ENCODE data around the gene MTM1. TPM values are rescaled to one million over a fixed set of nuclear protein-coding genes. Genes with fewer than 3 reads are reported as not detected.

The MTM1 gene
- total RNA-seq, 1 experiment from 2014 or later, result 4.3 TPM

DNA sequence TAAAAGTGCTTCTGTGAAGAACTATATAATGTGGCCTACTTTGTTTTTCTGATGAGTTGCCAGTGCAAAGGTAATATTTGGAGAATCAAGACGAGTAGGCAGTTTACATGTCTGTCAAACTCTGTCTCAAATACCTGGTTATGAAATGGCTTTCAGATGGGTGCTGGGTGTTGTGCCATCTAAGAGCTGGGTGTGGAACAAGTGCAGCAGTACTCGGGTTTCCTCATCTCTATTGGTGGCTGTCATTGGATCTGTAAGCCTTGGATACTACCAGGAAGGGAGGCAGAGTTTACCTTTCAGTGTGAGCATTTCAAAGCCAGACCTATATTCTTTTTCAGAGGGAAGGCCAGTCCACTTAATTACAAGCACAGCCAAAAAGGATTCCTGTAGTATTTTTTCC lies 37.2 kb downstream of the MTM1 start:
- no peak for DNase-seq (ENCODE audit: low read depth)

DNA sequence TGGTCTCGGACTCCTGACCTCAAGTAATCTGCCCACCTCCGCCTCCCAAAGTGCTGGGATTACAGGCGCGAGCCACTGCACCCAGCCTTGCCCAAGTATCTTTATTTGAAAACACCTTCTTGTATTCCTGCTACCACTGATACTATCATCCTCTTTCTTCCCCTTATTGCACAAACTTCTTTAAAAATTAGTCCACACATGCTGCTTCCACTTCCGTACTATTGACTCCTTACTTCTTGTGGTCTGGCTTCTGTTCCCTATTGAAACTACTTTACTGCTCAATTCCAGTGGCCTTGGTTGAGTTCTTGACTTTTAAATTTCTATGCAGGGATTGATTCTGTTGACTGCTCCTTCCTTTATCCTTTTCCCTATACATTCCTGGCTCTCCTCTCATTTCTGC lies 38.8 kb downstream of the MTM1 start:
- DNase-seq (ENCODE audit: low read depth), result no peak

DNA sequence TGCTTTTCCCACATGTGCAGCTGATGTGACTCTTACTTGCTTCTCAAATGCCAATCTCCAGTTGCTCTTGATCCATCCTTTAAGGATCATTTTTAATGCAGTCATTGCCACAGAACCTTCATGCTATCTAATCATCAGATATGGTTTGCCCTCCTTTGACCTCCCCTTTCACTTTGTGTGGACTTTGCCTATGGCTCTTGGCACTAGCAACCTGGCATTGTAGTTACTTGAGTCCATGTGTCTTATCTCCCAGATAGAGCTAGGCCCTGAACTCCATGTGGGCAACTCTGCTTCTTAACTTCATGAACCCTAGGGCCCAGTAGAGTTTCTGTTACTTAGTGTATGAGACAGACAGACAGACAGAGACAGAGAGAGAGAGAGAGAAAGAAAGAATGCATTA lies 41.6 kb downstream of the MTM1 start:
- no peak for DNase-seq (ENCODE audit: low read depth)

DNA sequence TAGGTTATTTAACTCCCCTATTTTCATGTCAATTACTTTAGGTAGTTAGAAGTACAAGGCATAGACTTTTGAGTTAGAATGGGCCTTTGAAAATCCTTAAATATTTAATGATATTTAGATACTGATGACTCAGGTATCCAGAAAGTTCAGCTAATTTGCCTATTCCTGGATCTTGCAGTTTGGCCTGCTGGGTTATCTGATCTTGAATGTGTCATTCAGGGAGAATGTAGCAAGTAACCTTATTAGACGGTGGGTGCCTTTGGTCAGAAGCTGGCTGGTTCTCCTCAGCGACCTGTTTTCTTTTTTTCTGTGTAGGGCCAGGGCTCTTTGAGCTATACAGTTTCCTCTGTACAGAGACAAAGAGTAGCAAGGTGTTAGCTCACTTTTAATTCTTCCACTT lies 42.0 kb downstream of the MTM1 start:
- DNase-seq (ENCODE audit: low read depth), result no peak

DNA sequence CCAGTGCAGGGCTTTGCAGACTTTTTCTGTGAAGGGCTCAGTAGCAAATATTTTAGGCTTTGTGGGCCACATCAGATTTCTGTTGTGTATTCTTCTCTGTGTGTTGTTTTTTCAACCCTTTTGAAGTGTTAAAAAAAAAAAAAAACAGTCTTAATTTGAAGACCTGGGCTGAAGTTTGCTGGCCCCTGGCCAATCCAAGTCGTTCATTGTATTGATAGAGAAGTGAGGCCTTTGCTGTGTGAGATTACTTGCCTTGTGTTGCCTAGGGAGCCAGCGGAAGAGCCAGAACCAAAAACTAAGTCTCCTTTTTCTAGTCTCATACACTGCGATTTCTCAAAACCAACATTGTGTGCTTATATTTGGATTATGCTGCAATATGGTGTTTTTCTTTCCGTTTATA lies 46.9 kb downstream of the MTM1 start:
- no peak for DNase-seq (ENCODE audit: low read depth)

DNA sequence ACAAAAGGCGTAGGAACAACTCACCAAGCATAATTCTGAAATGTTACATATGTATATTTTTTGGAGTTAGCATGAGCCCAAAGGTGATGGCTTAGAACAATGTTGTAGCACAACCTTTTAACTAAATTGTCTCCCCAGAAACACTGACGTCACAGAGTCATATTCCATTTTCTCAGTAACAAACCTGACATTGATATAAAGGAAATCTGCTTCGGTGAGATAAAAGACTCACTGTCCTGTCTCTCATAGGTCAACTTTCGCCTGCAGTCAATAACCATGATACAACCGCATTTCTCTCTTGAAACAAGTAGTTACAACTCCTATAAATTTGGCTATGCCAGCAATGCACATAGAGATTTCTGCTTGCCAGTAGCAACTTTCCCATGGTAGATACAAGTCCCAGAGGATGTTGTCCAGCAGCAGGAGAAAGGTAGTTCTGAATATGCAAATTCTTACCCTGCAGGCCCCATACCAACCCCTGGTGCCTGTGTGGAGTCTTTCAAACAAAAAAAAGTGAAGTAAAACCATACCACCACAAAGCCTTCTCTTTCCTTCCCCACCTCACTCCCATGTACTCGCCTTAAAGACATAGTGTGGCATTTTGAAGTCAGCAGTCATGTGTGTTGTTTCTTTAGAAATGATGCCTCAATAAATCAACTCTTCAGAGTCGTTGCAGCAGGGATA lies 47.9 kb downstream of the MTM1 start:
- no peak for DNase-seq (ENCODE audit: low read depth)

DNA sequence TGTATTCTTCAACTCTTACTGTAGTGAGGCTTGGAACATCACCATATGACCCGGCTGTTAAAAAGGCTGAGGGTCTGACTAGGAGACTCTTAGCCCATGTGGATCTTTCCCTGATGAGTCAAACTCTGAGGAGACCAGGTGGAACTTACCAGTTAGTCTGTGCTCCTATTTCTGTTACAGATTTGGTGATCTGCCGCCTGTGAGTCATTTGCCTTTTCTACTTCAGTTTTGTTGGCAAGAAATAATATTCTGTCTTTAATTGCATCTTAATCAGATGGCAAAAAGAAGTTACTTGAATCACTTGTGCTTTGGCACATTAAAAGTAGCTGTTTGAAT lies 48.4 kb downstream of the MTM1 start:
- DNase-seq (ENCODE audit: low read depth), result no peak

DNA sequence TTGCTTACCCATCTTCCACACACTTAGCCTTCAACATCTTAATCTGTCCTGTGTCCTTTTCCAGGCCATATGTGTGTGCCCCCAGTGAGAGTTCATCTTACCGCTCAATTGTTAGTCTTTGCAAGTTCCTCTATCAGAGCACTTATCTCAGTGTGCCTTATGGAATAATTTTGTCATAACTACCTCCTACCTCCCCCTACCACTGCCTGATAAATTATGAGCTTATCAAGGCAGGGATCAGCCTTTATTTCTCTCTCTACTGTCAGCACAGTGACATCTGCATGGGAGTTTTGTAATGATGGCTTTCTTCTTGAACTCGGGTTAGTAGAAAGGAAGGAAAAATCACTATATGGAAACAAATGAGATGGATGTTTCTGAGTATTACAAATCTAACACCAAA lies 53.2 kb downstream of the MTM1 start:
- no peak for DNase-seq (ENCODE audit: low read depth)

DNA sequence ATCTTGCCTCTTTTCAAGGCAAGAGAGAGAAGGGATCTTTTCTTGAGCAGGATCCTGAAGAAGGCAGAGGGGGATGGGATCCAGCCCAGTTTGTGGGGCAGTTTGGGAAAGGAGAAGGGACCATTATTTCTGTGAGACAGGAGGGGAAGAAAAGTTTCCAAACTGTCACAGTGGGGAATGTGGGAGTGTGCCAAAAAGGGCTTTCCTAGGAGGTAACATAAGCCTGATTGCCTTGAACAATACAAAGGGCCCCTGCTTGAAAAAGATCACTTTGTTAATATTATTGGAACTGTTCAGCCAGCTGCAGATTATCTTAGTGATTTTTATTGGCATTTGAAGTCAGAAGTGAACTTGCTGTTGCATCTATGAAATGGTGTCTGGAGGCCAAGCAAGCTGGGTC lies 55.2 kb downstream of the MTM1 start:
- no peak for DNase-seq (ENCODE audit: low read depth)

DNA sequence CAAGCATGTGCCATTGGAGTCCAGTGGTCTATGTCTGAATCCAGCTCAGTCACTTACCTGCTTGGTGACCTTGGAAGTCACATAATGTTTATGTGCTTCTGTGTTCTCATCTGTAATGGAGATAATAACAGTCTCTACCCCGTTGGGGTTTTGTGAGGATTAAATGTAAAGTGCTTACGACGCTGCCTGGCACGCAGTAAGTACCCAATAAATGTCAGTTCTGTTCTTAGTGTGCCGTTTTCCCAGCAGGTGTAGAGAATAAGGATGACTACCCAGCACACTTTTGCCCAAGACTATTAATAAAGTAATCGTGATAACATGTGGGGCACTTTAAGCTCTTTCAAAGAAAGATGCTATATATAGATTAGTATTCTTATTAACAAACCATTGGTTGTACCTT lies 56.7 kb downstream of the MTM1 start:
- no peak for DNase-seq (ENCODE audit: low read depth)

DNA sequence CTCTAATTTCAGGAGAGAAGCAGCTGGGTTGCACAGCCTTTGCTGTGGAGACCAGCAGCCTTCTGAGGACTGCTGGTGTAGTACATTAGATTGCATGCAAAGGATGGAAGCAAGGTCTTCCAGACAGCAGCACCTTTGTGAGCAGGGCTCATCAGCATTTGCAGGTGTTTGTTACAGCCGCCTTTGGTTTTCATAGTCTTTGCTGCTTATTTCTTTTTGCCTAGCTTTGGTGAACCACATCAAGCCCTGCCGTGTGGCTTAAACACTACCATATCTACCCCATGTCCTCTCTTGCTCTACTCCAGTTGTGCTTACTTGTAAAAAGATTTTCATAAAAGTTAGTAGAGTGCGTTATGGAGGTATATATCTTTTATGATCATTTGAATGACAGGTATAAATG lies 57.5 kb downstream of the MTM1 start:
- no peak for DNase-seq (ENCODE audit: low read depth)

DNA sequence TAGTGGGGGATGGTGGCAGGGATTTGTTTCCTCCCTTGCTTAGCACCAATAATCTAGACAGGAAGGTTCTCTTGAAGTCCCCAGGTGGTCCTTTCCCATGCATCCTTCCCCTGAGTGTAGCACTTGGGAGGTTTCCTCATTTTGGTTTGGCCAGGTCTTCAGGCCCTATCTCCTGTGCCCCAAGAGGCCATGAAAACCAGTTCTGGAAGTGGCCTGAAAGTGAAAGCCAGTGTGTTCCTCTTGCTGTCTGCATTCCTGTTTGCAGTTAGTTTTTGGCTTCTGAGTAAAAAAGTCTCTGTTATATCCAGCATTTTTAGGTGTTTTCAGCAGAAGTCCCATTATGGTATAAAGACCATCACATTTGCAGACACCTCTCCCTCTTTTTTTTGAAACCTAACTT lies 59.5 kb downstream of the MTM1 start:
- no peak for DNase-seq (ENCODE audit: low read depth)

DNA sequence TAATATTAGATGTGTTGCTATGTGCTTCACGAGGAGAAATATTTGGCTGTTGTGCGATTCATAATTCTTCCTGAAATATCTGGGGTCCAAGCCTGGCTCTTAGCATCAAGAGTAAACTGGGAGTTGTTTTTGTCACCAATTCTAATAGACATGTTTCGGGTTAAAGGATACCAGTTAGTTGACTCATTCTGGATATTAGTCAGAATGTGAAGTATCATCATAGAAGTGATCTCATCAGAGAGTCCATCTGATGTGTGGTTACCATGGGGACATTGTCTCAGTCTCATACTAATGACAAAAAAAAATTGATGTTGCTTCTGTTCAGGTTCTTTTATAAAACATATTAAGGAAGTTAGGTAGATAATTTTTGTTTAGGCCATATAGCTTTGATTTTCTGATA lies 67.5 kb downstream of the MTM1 start:
- DNase-seq (ENCODE audit: low read depth), result peak; percentile 41

DNA sequence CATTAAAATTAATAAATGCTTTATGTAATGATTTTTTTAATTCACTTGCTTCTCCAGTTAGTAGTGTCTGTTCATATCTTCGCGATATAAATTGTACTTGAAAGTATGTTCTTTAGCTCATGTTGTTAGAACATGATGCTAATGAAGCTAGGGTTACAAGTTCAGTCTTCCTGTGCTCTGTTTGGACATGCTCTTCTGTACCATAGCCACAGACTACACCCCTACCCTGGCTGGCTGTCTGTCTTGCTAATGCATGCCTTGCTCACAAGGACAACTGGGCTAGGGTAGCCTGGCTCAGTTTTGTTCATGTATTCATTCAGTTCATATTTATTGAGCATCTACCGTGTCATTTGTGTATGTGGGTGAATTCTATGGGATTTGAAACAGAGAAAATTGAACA lies 74.0 kb downstream of the MTM1 start:
- DNase-seq (ENCODE audit: low read depth), result no peak

DNA sequence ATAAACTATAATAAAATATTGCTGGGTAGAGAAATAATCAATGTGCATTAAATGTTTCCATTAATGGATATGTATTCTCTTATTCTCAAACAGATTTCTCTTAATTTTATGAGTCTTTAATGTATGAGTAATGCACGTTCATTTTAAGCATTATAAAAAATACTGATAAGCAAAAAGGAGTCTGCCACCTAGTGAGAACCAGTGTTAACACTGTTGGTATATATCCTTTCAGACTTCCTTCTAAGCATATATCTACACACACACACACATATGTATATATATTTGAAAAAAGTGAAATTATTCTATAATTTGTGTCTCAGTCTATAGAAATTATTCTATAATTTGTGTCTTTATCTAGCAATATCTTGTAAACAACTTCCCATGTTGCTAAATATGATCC lies 74.8 kb downstream of the MTM1 start:
- no peak for DNase-seq (ENCODE audit: low read depth)

DNA sequence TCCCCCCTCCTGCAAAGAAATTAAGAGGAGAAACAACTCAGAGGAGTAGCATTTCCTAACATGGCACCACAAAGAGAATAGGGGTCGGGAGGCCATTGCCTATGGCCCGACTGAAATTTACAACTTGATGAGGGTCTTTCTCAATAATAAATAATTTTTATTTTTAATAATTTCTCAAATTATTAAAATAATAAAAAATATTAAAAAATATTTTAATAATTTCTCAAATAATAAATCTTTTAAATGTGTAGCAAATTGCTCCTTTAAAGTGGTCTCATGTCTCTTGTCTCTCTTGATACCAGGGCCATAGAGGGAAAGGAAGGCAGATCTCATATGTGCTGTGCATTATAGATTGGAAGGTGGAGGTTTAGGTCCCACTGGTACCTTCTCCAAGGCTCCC lies 75.5 kb downstream of the MTM1 start:
- no peak for DNase-seq (ENCODE audit: low read depth)

DNA sequence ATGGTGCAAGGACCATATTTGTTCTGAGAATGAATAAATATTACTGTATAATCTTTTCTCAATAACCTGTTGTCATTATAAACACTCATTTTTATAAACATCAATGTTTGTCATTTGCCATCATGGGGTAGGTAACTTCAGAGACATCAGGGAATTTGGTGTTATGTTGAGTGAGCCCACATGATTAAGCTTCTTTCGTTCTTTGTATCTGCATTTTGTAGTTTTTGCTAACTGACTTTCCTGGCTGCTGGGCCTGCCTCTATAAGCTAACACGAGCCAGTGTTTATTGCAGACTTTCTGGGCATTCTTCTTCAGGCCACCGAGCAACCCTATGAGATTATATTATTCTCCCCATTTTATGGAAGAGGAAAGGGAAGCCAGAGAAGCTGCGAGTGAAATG lies 76.0 kb downstream of the MTM1 start:
- DNase-seq (ENCODE audit: low read depth), result no peak

DNA sequence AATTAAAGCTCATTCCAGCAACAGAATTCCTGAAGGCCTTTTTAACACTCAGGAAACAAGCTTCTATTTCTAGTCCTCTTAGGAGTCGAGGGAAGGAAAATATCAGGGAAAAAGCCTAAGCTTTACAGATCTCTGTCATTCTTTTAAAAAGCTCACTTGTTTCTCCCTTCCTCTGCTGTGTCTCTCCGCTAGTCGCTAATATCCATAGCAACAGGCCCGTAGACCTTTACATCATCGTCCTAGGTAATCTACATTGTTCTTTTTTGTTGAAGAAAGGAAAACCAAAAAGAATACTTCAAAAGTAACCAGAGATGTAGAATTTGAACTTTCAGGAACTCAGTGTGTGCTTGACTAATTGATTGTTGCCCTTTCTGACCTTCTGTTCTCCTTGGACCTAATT lies 78.9 kb downstream of the MTM1 start:
- DNase-seq (ENCODE audit: low read depth), result no peak

DNA sequence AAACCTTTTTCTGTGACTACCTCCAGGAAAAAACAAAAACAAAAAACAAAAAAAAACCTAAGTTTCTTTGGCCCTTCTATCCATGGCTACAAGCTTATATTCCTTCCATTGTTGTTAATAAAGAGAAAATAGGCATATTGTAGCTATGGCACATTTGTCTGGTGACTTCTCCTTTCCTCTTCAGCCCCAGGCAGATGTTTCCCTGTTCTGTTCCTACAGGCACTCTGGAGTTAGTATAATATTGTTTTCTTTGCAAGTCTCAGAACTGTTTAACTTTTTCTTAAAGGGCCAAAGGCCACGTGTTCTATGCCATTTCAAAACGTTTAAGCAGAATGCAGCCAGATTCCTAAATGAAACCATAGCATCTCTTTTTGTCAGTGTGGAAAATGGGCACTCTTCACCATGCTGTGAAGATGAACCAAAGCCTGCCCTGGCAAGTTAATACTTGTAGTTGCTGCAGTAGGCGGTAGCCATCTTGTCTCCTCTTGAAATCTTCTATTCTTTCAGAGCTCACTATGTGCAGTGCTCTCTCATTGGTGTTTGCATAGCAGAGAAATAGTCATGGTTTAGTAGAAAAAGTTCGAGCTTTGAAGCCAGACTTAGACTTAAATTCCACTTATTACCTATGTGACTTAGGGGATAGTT lies 80.0 kb downstream of the MTM1 start:
- DNase-seq (ENCODE audit: low read depth), result no peak

DNA sequence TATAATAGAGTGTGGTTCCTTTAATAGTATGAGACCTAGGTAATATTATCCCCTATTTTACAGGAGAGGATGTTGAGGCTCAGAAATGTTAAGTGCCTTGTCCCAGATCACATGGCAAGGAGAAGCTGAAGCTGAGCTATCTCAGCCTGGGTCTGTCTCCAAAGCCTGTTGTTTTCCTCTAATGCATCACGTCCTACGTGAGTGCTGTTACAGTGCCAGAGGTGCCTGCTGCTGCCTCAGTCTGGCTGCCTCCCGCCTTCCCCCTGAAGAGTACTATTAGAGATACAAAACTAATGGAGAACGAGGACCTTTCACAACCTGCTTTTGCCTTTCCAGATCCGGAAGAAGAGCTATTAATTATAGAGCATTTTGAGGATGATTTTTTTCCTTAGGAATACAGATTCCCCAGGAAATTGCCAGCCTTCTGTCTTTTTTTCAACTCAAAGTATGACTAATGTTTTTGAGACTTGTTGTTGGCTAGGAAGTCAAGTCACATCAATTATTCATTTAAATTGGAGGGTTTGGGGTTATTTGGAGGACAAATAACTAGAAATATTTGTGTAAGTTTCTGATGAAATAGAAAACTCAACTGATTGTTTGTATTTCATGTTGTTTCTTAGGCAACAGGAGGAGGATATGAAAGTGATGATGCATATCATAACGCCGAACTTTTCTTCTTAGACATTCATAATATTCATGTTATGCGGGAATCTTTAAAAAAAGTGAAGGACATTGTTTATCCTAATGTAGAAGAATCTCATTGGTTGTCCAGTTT lies 80.9 kb downstream of the MTM1 start:
- DNase-seq (ENCODE audit: low read depth), result no peak

DNA sequence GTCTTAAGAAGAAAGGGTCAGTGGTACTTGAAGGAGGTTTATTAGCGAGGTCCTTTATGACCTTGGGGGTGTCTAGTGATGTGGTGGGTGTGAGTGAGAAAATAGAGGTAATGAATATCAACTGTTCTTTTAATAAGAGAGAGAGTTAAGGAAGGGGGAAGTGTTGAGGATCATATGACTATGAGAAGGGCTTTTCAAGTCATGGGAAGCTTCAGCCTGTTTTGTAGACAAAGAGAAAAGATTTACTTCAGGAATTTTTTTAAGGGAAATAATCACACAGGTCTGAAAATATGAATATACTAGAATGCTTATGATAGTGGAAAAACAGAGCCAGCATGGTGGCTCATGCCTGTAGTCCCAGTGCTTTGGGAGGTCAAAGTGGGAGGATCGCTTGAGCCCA lies 83.5 kb downstream of the MTM1 start:
- DNase-seq (ENCODE audit: low read depth), result no peak

DNA sequence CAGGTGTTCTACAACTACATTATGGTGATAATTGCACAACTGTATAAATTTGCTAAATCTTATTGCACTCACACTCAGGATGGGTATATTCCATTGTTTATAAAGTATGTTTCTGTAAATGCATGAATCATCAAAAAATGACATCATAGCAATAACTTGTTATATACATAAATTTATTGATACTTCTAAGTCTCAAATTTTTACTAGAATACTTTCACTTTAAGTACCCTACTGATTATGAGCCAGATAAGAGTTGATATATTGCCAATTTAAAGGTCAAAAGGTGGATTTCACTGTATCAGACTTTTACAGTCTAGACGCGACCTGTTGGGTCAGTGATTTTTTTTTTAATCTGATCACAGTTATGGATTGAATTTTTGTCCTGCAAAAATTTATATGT lies 87.4 kb downstream of the MTM1 start:
- DNase-seq (ENCODE audit: low read depth), result no peak

DNA sequence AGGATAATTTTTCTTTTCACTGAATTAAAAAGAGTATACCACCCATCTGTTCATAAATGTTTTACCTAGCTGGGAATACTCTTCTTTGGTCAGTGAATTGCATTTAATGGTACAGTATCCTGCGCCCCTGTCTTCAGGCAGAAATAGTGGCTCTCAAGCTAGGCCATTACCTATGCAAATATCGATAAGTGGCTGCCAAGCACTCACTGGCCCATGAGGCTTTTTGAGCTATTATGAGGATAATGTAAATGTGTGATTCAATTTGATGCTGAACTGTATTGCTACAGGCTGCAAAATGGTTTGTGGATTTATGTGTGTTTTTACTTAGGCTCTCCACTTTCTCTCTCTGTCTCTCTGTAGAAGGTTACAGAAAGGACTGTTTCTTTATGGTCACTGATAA lies 94.7 kb downstream of the MTM1 start:
- DNase-seq (ENCODE audit: low read depth), result no peak
